Neuronal stem cell (in vitro differentiated cells): ENCODE measurements around the gene CLIC1.

ENCODE experiments used
- DNase-seq: peaks from one replicate; pipeline ENCODE4 v3.0.0-alpha.2; 2013; ENCODE audit warnings: low spot score
- H2AFZ ChIP-seq: one replicate; pipeline ENCODE4 v1.6.1; 2013; ENCODE audit warnings: mild to moderate bottlenecking, low read length, inconsistent platforms
- H2AK5ac ChIP-seq: 2 replicates; pipeline ENCODE4 v1.6.1; 2013; ENCODE audit warnings: low read depth, mild to moderate bottlenecking, inconsistent platforms, low read length, moderate library complexity, mixed read lengths
- H2BK120ac ChIP-seq: 2 replicates; pipeline ENCODE4 v1.6.1; 2013; ENCODE audit warnings: low read depth, mild to moderate bottlenecking, inconsistent platforms, low read length, moderate library complexity, mixed read lengths
- H2BK12ac ChIP-seq: one replicate; pipeline ENCODE4 v1.6.1; 2013; ENCODE audit warnings: low read length, inconsistent platforms
- H2BK15ac ChIP-seq: 2 replicates; pipeline ENCODE4 v1.6.1; 2013; ENCODE audit warnings: mild to moderate bottlenecking, low read length, inconsistent platforms, mixed read lengths
- H2BK5ac ChIP-seq: one replicate; pipeline ENCODE4 v1.6.1; 2013; ENCODE audit warnings: inconsistent platforms, mild to moderate bottlenecking, low read length, moderate library complexity
- H3K14ac ChIP-seq: one replicate; pipeline ENCODE4 v1.6.1; 2013; ENCODE audit warnings: low read length, inconsistent platforms
- H3K18ac ChIP-seq: 2 replicates; pipeline ENCODE4 v1.6.1; 2013; ENCODE audit warnings: low read length, inconsistent platforms
- H3K23ac ChIP-seq: 2 replicates; pipeline ENCODE4 v1.6.1; 2013; ENCODE audit warnings: low read depth, mild to moderate bottlenecking, mixed read lengths, low read length, inconsistent platforms; ENCODE audit not compliant: poor library complexity
- H3K27ac ChIP-seq: replicated peaks from 3 replicates; pipeline ENCODE4 v1.5.1; 2013; ENCODE audit warnings: low read length, inconsistent platforms
- H3K27me3 ChIP-seq, 3 experiments: 2 replicates each; pipeline ENCODE4 v1.6.1; 2013; ENCODE audit warnings: low read length in 3 of 3, mild to moderate bottlenecking in 2 of 3, inconsistent platforms in 1 of 3, low read depth in 1 of 3, mixed read lengths in 1 of 3, moderate library complexity in 1 of 3; ENCODE audit not compliant: control insufficient read depth in 3 of 3, insufficient read depth in 3 of 3
- H3K36me3 ChIP-seq, 2 donors: replicated peaks in 1 of 2; 2 replicates each; pipeline ENCODE4 v1.6.1; 2013; ENCODE audit warnings: low read length in 2 of 2; ENCODE audit not compliant: control insufficient read depth in 2 of 2, insufficient read depth in 2 of 2
- H3K4ac ChIP-seq: 2 replicates; pipeline ENCODE4 v1.6.1; 2013; ENCODE audit warnings: inconsistent platforms, mild to moderate bottlenecking, low read length, moderate library complexity
- H3K4me1 ChIP-seq, 2 donors: 1 replicate in 1 of 2; 2 replicates in 1 of 2; pipeline ENCODE4 v1.6.1; 2013; ENCODE audit warnings: low read length in 2 of 2, low read depth in 1 of 2; ENCODE audit not compliant: control insufficient read depth in 2 of 2, insufficient read depth in 1 of 2
- H3K4me2 ChIP-seq: one replicate; pipeline ENCODE4 v1.6.1; 2013; ENCODE audit warnings: mild to moderate bottlenecking, low read length, inconsistent platforms; ENCODE audit not compliant: insufficient read depth, poor library complexity, severe bottlenecking
- H3K4me3 ChIP-seq, 2 donors: 2 replicates each; pipeline ENCODE4 v1.5.1; 2013; ENCODE audit warnings: low read length in 2 of 2, mild to moderate bottlenecking in 2 of 2, inconsistent platforms in 1 of 2, moderate library complexity in 1 of 2
- H3K79me1 ChIP-seq: one replicate; pipeline ENCODE4 v1.6.1; 2013; ENCODE audit warnings: low read depth, mild to moderate bottlenecking, inconsistent platforms, low read length, moderate library complexity
- H3K9ac ChIP-seq: one replicate; pipeline ENCODE4 v1.6.1; 2013; ENCODE audit warnings: mild to moderate bottlenecking, low read depth, low read length, inconsistent platforms; ENCODE audit not compliant: poor library complexity
- H3K9me3 ChIP-seq, 2 donors: replicated peaks in 1 of 2; 2 replicates each; pipeline versions ENCODE3 to v1.6.1; 2013; ENCODE audit warnings: low read length in 2 of 2, mild to moderate bottlenecking in 2 of 2, inconsistent platforms in 1 of 2, low read depth in 1 of 2, mixed read lengths in 1 of 2, moderate library complexity in 1 of 2; ENCODE audit not compliant: control insufficient read depth in 2 of 2, insufficient read depth in 1 of 2
- H4K8ac ChIP-seq: one replicate; pipeline ENCODE4 v1.6.1; 2013; ENCODE audit warnings: low read depth, mild to moderate bottlenecking, inconsistent platforms, low read length, moderate library complexity
- H4K91ac ChIP-seq: one replicate; pipeline ENCODE4 v1.6.1; 2013; ENCODE audit warnings: low read length, low read depth, mild to moderate bottlenecking, inconsistent platforms; ENCODE audit not compliant: poor library complexity
- WGBS, 2 donors: extraction: QIAGEN DNeasy Blood & Tissue Kit; methylation state at CpG; one replicate each; pipeline ENCODE4 v1.1.7; 2013; ENCODE audit warnings: missing lambda C conversion rate in 2 of 2, mixed read lengths in 1 of 2; ENCODE audit not compliant: insufficient read length in 2 of 2, insufficient replicate concordance in 1 of 2; ENCODE audit errors: extremely low coverage in 2 of 2; 5-methylcytosine and 5-hydroxymethylcytosine counted together

CLIC1 gene

DNA sequence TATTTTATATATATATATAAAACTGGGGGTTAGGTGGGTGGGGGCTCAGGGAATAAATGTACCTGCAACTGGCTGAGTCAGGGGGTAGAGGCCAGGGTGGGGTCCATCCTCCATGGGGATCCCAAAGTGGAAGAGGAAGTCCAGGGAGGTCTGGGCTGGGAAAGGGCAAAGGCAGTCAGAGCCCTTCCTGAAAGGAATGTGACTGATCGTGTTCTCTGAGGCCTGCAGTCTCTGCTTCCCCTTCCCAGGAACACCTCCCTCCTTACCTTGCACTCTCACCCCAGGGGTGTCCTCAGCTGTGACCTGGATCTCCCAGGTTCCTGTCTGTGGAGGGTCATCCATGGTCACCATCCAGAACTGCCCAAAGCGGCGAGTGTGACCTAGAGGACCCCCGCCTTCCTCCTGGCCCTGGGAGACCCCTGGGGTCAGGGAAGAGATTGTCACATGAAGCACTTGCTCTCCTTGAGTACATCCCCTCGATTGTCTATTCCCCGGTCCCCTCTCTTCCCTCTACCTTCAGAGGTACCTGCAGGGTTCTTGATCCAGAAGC is 30.8 kb upstream of the CLIC1 start:
- H2BK5ac ChIP-seq = no peak overlapping the region
- H3K27ac ChIP-seq = no peak overlapping the region
- H3K4me3 ChIP-seq = no peak overlapping the region
- peaks cover 0 to 29% of the 10 kb centered on the region in 2 donors for H3K36me3 ChIP-seq
- H3K79me1 ChIP-seq = no peaks in the 10 kb centered on the region
- DNase-seq = no peak
- no peak overlapping the region for H3K4ac ChIP-seq
- no peak overlapping the region for H2BK120ac ChIP-seq
- no peak overlapping the region for H2BK12ac ChIP-seq
- no peak overlapping the region for H3K9ac ChIP-seq
- peak overlapping the region; percentile 23 for H3K18ac ChIP-seq
- H3K23ac ChIP-seq = no peak overlapping the region
- H3K4me2 ChIP-seq = no peak overlapping the region
- peaks cover 15 to 23% of the 10 kb centered on the region in 2 donors for H3K4me1 ChIP-seq
- H2BK15ac ChIP-seq = peak overlapping the region; percentile 96
- H3K9me3 ChIP-seq = peaks cover 0 to 1% of the 10 kb centered on the region in 2 donors
- no CpG with 5 or more reads among the region's 6 CpGs for WGBS, 2 donors
- peak overlapping the region; percentile 41 for H2AK5ac ChIP-seq
- no peak overlapping the region for H2AFZ ChIP-seq
- H4K8ac ChIP-seq = no peak overlapping the region
- H3K27me3 ChIP-seq = no peaks in the 10 kb centered on the region
- H3K14ac ChIP-seq = no peak overlapping the region
- H4K91ac ChIP-seq = no peak overlapping the region

GRCh38 chr6:31765910-31766794 is 29.8 kb upstream of the CLIC1 start:
- H2BK12ac ChIP-seq = no peak overlapping the region
- H3K4me1 ChIP-seq = peaks cover 15 to 23% of the 10 kb centered on the region in 2 donors
- H2AK5ac ChIP-seq = peak overlapping the region; percentile 95
- no peak for DNase-seq
- no CpG with 5 or more reads among the region's 42 CpGs for WGBS, 2 donors
- H3K27me3 ChIP-seq = no peaks in the 10 kb centered on the region
- no peak overlapping the region for H4K8ac ChIP-seq
- H3K9me3 ChIP-seq = peaks cover 0 to 1% of the 10 kb centered on the region in 2 donors
- H3K4me2 ChIP-seq = peak overlapping the region; percentile 56
- peaks cover 7 to 39% of the 10 kb centered on the region in 2 donors for H3K36me3 ChIP-seq
- H3K4me3 ChIP-seq = no peak overlapping the region
- no peak overlapping the region for H2BK5ac ChIP-seq
- H2BK120ac ChIP-seq = no peak overlapping the region
- H3K23ac ChIP-seq = no peak overlapping the region
- H2AFZ ChIP-seq = no peak overlapping the region
- peak overlapping the region; percentile 33 for H3K18ac ChIP-seq
- H3K27ac ChIP-seq = no peak overlapping the region
- H2BK15ac ChIP-seq = peak overlapping the region; percentile 11
- peak overlapping the region; percentile 35 for H4K91ac ChIP-seq
- no peak overlapping the region for H3K9ac ChIP-seq
- H3K79me1 ChIP-seq = no peaks in the 10 kb centered on the region
- no peak overlapping the region for H3K4ac ChIP-seq
- no peak overlapping the region for H3K14ac ChIP-seq

- H3K9me3 ChIP-seq = peaks cover 0 to 1% of the 10 kb centered on the region in 2 donors
- no CpG with 5 or more reads among the region's 9 CpGs for WGBS, 2 donors
Observed at GRCh38 chr6:31765559-31765909, 29.2 kb upstream of the CLIC1 start.

GRCh38 chr6:31764198-31764597 is 27.9 kb upstream of the CLIC1 start:
- Histone ChIP-seq H2BK5ac (peak overlapping the region; percentile 96), H2BK120ac (no peak overlapping the region), H3K23ac (no peak overlapping the region), H4K8ac (no peak overlapping the region), H3K9ac (no peak overlapping the region), H3K4me3 (no peak overlapping the region), H3K4me1 (peaks cover 15 to 23% of the 10 kb centered on the region in 2 donors), H2AK5ac (peak overlapping the region; percentile 44), H3K9me3 (peaks cover 0 to 1% of the 10 kb centered on the region in 2 donors), H3K4ac (no peak overlapping the region), H2BK15ac (no peak overlapping the region), H3K36me3 (peaks cover 13 to 59% of the 10 kb centered on the region in 2 donors), H2AFZ (no peak overlapping the region), H3K4me2 (no peak overlapping the region), H3K14ac (no peak overlapping the region), H2BK12ac (no peak overlapping the region), H3K27me3 (no peaks in the 10 kb centered on the region), H3K18ac (no peak overlapping the region), H3K79me1 (no peaks in the 10 kb centered on the region), H4K91ac (no peak overlapping the region), H3K27ac (no peak overlapping the region)
- DNase-seq = no peak
- no CpG with 5 or more reads among the region's 4 CpGs for WGBS, 2 donors

More at GRCh38 chr6:31765559-31765909, 29.2 kb upstream of the CLIC1 start:
- H3K4me3 ChIP-seq = no peak overlapping the region
- peaks cover 9 to 46% of the 10 kb centered on the region in 2 donors for H3K36me3 ChIP-seq
- DNase-seq = no peak
- no peak overlapping the region for H3K27ac ChIP-seq
- H2AK5ac ChIP-seq = peak overlapping the region; percentile 95
- H3K23ac ChIP-seq = peak overlapping the region; percentile 23
- H3K4me2 ChIP-seq = no peak overlapping the region
- no peak overlapping the region for H2BK12ac ChIP-seq
- no peaks in the 10 kb centered on the region for H3K27me3 ChIP-seq
- peak overlapping the region; percentile 11 for H2BK15ac ChIP-seq
- peak overlapping the region; percentile 35 for H4K91ac ChIP-seq
- no peak overlapping the region for H3K14ac ChIP-seq
- H3K79me1 ChIP-seq = no peaks in the 10 kb centered on the region
- H3K18ac ChIP-seq = no peak overlapping the region
- H2AFZ ChIP-seq = no peak overlapping the region
- no peak overlapping the region for H2BK120ac ChIP-seq
- H3K4ac ChIP-seq = no peak overlapping the region
- no peak overlapping the region for H4K8ac ChIP-seq
- no peak overlapping the region for H3K9ac ChIP-seq
- H2BK5ac ChIP-seq = no peak overlapping the region
- peaks cover 15 to 23% of the 10 kb centered on the region in 2 donors for H3K4me1 ChIP-seq
